NCI-H1417 (cell line): ENCODE data around the gene METRNL.
A peak's percentile ranks its signal among the peaks of the same experiment; 100 is the strongest.

Source experiments
- DNase-seq, 3 experiments: peaks; one replicate each; lab custom pipeline; 2025; lab: John Stamatoyannopoulos, UW

Gene METRNL

GRCh38 chr17:83067071-83067717 lies 12.2 kb upstream of the METRNL start:
- DNase-seq: no peak

- DNase-seq: no peak
These were observed 11.6 kb upstream of the METRNL start for GRCh38 chr17:83067718-83068261.

GRCh38 chr17:83068641-83069570 lies 10.5 kb upstream of the METRNL start:
- DNase-seq: no peak

GRCh38 chr17:83069571-83069906 lies 9.9 kb upstream of the METRNL start:
- no peak for DNase-seq

- DNase-seq: no peak
These were observed 9.3 kb upstream of the METRNL start for GRCh38 chr17:83069931-83070742.

- no peak for DNase-seq
These were observed 8.5 kb upstream of the METRNL start for GRCh38 chr17:83070800-83071341.

GRCh38 chr17:83071365-83071764 lies 8.0 kb upstream of the METRNL start:
- DNase-seq: no peak

- DNase-seq: no peak
These were observed 7.3 kb upstream of the METRNL start for GRCh38 chr17:83071966-83072562.

- DNase-seq: no peak
These were observed 6.6 kb upstream of the METRNL start for GRCh38 chr17:83072600-83073358.

- no peak for DNase-seq
These were observed 5.9 kb upstream of the METRNL start for GRCh38 chr17:83073389-83074063.

GRCh38 chr17:83074486-83075223 lies 4.8 kb upstream of the METRNL start:
- DNase-seq: no peak

GRCh38 chr17:83075270-83075880 lies 4.0 kb upstream of the METRNL start:
- peak in 2 of 3 experiments; percentile 65 to 90 for DNase-seq

GRCh38 chr17:83076938-83077337 lies 2.5 kb upstream of the METRNL start:
- DNase-seq: peak in 1 of 3 experiments; percentile 15

- DNase-seq: no peak
These were observed 2.0 kb upstream of the METRNL start for GRCh38 chr17:83077411-83077810.

- DNase-seq: no peak
These were observed 1.5 kb upstream of the METRNL start for GRCh38 chr17:83077939-83078338.

- peak in 2 of 3 experiments; percentile 47 to 48 for DNase-seq
These were observed 744 bp upstream of the METRNL start for GRCh38 chr17:83078378-83079351.

GRCh38 chr17:83079766-83080578 lies 563 bp downstream of the METRNL start:
- peak in 1 of 3 experiments; percentile 27 for DNase-seq
